Fibroblast of peridontal ligament (primary cell): ENCODE data around the gene ARHGAP22.
A peak's percentile ranks its signal among the peaks of the same experiment; 100 is the strongest.

Source experiments
- DNase-seq: peaks from one replicate; pipeline ENCODE4 v3.0.0-alpha.2; 2010; ENCODE audit errors: extremely low read depth

The ARHGAP22 gene

GRCh38 chr10:48463318-48464003 lies 141.4 kb downstream of the ARHGAP22 start:
- peak; percentile 49 for DNase-seq

GRCh38 chr10:48462482-48463020 lies 142.3 kb downstream of the ARHGAP22 start:
- DNase-seq: no peak

GRCh38 chr10:48461623-48462481 lies 143.0 kb downstream of the ARHGAP22 start:
- DNase-seq: no peak

- DNase-seq: no peak
Measured at GRCh38 chr10:48460182-48460581, 144.7 kb downstream of the ARHGAP22 start.

- DNase-seq: no peak
Measured at GRCh38 chr10:48459270-48460150, 145.4 kb downstream of the ARHGAP22 start.

- DNase-seq: no peak
Measured at GRCh38 chr10:48458662-48459048, 146.2 kb downstream of the ARHGAP22 start.

GRCh38 chr10:48457949-48458661 lies 146.8 kb downstream of the ARHGAP22 start:
- no peak for DNase-seq

GRCh38 chr10:48456808-48457761 lies 147.8 kb downstream of the ARHGAP22 start:
- DNase-seq: no peak

- DNase-seq: no peak
Measured at GRCh38 chr10:48456361-48456804, 148.5 kb downstream of the ARHGAP22 start.

- no peak for DNase-seq
Measured at GRCh38 chr10:48455392-48456151, 149.3 kb downstream of the ARHGAP22 start.

GRCh38 chr10:48455055-48455391 lies 149.8 kb downstream of the ARHGAP22 start:
- DNase-seq: no peak

GRCh38 chr10:48454302-48455054 lies 150.4 kb downstream of the ARHGAP22 start:
- no peak for DNase-seq

- no peak for DNase-seq
Measured at GRCh38 chr10:48453451-48454301, 151.2 kb downstream of the ARHGAP22 start.

GRCh38 chr10:48452879-48453412 lies 151.9 kb downstream of the ARHGAP22 start:
- no peak for DNase-seq

- no peak for DNase-seq
Measured at GRCh38 chr10:48451969-48452878, 152.6 kb downstream of the ARHGAP22 start.

GRCh38 chr10:48450741-48451466 lies 154.0 kb downstream of the ARHGAP22 start:
- DNase-seq: no peak
